GM06990 (cell line): ENCODE results near the gene PGGHG.

ENCODE experiments used
- DNase-seq: peaks from one replicate; pipeline ENCODE4 v3.0.0-alpha.2; 2011; ENCODE audit not compliant: insufficient read length; ENCODE audit errors: extremely low read depth
- H3K27me3 ChIP-seq: replicated peaks from 2 replicates; pipeline ENCODE4 v1.6.0; 2011; ENCODE audit warnings: low read length; ENCODE audit not compliant: control insufficient read depth, insufficient read depth
- H3K36me3 ChIP-seq: 2 replicates; pipeline ENCODE4 v1.5.1; 2011; ENCODE audit warnings: low read length; ENCODE audit not compliant: control insufficient read depth, insufficient read depth
- H3K4me3 ChIP-seq: replicated peaks from 2 replicates; pipeline ENCODE4 v1.5.1; 2011; ENCODE audit warnings: low read depth, mild to moderate bottlenecking, control low read depth, low read length
- TF ChIP-seq, protein P1 (sequence below): IDR thresholded peaks from 2 replicates; pipeline ENCODE4 v1.5.1; 2011; ENCODE audit warnings: low read length, control low read depth, mild to moderate bottlenecking, inconsistent platforms; ENCODE audit not compliant: insufficient read depth, poor library complexity, severe bottlenecking

PGGHG gene

DNA sequence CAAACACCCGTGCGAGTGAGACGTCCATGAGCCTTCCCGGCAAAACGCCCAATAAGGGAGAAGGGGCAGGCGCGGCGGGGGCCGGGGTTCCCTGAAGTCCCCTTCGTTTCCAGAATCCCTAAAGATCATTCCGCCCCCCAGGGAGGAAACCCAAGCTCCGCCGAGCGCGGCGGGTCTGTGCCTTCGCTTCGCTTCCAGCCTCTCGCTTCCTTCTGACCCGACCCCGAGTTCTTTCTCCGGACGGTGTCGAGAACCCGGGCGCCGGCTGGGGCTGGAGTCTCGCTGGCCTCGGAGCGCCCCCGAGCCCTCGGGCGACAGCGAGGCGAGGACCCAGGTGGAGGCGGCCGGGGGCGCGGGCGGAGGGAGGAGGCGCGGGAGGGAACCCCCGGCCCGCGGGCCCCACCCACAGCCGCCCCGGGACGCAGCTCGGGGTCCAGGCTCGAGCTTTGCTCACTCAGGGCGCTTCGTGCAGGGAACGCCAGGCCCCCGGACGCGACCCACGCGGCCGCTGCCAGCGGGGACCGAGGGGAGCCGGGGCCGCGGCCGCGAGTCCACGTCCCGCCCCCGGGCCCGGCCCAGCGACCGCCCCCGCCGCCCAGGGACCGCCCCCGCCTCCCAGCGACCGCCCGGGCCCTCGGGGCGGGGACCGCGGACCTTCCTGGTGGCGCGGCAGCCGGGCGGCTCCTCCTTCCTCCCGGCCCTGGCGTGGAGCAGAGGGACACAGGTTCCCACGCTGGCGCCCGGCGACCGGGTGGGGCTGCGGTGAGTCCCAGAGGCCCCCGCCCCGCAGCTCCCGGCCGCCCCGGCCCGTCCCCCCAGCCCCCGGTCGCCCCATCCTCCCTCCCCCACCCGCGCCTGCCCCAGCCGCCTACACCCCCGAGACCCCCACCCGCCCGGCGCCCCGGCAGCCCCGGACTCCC is at the start of gene PGGHG:
PGGHG (plus strand) TSS at position 649 of the 920 bp plus-strand sequence. CDS start 691 bp downstream, outside the sequence.
- Histone ChIP-seq H3K27me3 (no peaks in the 10 kb centered on the region), H3K36me3 (peaks cover 1% of the 10 kb centered on the region), H3K4me3 (peak within 1 kb of the TSS; percentile 62)
- TF ChIP-seq, protein P1, sequence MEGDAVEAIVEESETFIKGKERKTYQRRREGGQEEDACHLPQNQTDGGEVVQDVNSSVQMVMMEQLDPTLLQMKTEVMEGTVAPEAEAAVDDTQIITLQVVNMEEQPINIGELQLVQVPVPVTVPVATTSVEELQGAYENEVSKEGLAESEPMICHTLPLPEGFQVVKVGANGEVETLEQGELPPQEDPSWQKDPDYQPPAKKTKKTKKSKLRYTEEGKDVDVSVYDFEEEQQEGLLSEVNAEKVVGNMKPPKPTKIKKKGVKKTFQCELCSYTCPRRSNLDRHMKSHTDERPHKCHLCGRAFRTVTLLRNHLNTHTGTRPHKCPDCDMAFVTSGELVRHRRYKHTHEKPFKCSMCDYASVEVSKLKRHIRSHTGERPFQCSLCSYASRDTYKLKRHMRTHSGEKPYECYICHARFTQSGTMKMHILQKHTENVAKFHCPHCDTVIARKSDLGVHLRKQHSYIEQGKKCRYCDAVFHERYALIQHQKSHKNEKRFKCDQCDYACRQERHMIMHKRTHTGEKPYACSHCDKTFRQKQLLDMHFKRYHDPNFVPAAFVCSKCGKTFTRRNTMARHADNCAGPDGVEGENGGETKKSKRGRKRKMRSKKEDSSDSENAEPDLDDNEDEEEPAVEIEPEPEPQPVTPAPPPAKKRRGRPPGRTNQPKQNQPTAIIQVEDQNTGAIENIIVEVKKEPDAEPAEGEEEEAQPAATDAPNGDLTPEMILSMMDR: no peak
- DNase-seq: no peak

DNA sequence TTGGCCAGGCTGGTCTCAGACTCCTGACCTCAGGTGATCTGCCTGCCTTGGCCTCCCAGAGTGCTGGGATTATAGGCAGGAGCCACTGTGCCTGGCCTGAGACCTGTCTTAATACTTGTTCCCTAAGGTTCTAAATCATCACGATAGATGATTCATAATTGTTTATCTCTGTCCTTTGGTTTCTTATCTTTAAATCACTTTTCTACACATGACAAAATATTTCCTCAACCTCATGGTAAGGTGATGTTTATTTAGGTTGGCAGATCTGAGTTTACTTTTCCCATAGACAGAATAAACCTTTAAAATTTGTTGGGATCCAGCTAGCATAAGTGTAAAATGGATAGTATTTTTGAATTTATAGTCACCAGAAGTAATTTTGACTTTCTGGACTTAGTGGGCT is 48.6 kb upstream of the PGGHG start:
- Histone ChIP-seq H3K27me3 (no peaks in the 10 kb centered on the region), H3K4me3 (no peak overlapping the region), H3K36me3 (peaks cover 6% of the 10 kb centered on the region)
- TF ChIP-seq, protein P1: no peak
- no peak for DNase-seq

DNA sequence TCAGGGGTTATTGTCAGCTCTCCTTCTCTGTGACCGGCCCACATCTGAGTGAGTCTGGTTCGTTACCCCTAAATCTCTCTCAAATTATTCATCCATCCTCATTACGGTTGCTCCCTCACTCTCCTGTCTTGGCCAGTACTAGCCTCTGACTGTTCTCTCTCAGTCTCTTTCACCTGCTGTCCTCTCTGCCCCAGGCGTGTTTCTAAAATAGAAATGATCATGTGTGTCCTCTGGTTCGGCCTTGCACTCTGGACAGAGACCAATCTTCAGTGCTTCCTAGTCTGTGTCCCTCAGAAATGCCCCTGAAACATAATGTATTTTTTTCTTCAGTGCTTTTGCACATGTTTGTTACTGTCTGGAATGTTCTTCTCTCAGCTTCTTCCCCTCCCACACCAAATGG is 47.3 kb upstream of the PGGHG start:
- DNase-seq: no peak
- TF ChIP-seq, protein P1: no peak
- Histone ChIP-seq H3K36me3 (peaks cover 10% of the 10 kb centered on the region), H3K27me3 (no peaks in the 10 kb centered on the region), H3K4me3 (no peak overlapping the region)

DNA sequence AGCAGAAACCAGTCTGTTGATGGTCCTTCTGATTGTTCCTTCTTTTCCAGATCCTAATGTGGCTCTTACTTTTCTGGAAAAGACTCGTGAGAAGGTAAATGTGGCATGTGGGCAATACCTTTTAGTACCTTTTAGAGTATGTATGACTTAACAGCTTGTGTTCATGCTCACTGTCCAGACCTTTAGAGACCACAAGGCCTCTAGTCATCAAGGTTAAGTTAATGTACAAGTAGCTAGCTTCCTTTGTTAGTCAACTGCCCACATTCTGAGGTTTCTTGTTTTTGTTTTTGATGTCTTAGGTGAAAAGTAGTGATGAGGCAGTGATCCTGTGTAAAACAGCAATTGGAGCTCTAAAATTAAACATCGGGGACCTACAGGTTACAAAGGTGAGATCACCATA is 44.5 kb upstream of the PGGHG start:
- no peak for DNase-seq
- Histone ChIP-seq H3K27me3 (no peaks in the 10 kb centered on the region), H3K4me3 (no peak overlapping the region), H3K36me3 (peaks cover 14% of the 10 kb centered on the region)
- TF ChIP-seq, protein P1: no peak

DNA sequence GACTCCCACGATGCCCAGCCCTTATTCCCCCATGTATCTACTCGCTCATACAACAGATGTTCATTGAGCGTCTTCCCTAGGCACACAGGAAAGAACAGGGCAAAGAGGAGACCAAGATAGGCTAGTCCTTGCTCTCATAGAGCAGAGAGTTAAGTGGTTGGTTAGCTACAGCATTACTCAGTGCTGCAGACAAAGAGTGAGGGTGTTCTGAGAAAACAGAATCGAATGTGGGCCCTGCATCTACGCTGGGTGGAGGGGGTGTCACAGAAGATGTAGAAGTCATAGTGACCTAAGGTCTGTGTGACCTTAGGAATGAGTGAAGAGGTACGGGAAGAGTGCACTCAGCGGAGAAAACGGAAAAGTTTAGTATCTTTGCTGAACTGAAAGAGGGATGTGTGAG is 39.9 kb upstream of the PGGHG start:
- TF ChIP-seq, protein P1: no peak
- Histone ChIP-seq H3K4me3 (no peak overlapping the region), H3K36me3 (peaks cover 40% of the 10 kb centered on the region), H3K27me3 (no peaks in the 10 kb centered on the region)
- DNase-seq: no peak
